ENCODE data around the gene RFC1.
"Not testable (repeated sequence)": the region's sequence is repeated elsewhere in the genome, so short reads cannot be mapped to it uniquely, and the experiment has no call there.

RFC1 gene

GRCh38 chr4:39304651-39305050 is 61.5 kb downstream of the RFC1 start:
- DNase-seq: no peak

GRCh38 chr4:39303871-39304270 is 62.3 kb downstream of the RFC1 start:
- DNase-seq: no peak

GRCh38 chr4:39302901-39303300 is 63.3 kb downstream of the RFC1 start:
- no peak for DNase-seq

- DNase-seq: no peak
Observed at GRCh38 chr4:39295784-39296183, 70.4 kb downstream of the RFC1 start.

GRCh38 chr4:39292433-39292832 is 73.7 kb downstream of the RFC1 start:
- not testable (repeated sequence) for DNase-seq

- DNase-seq: no peak
Observed at GRCh38 chr4:39291686-39292085, 74.5 kb downstream of the RFC1 start.

GRCh38 chr4:39287223-39287622 is 78.9 kb downstream of the RFC1 start:
- DNase-seq: no peak

- DNase-seq: no peak
Observed at GRCh38 chr4:39286263-39286662, 79.9 kb downstream of the RFC1 start.

- no peak for DNase-seq
Observed at GRCh38 chr4:39285853-39286252, 80.3 kb downstream of the RFC1 start.

- DNase-seq: no peak
Observed at GRCh38 chr4:39285111-39285795, 80.9 kb downstream of the RFC1 start.

GRCh38 chr4:39280770-39281169 is 85.4 kb downstream of the RFC1 start:
- DNase-seq: no peak

- no peak for DNase-seq
Observed at GRCh38 chr4:39279416-39279815, 86.7 kb downstream of the RFC1 start.

- DNase-seq: no peak
Observed at GRCh38 chr4:39278476-39278875, 87.7 kb downstream of the RFC1 start.

GRCh38 chr4:39277661-39278060 is 88.5 kb downstream of the RFC1 start:
- DNase-seq: not testable (repeated sequence)

- DNase-seq: no peak
Observed at GRCh38 chr4:39274503-39274902, 91.7 kb downstream of the RFC1 start.

- DNase-seq: no peak
Observed at GRCh38 chr4:39263895-39264294, 102.3 kb downstream of the RFC1 start.

- no peak for DNase-seq
Observed at GRCh38 chr4:39259571-39260330, 106.4 kb downstream of the RFC1 start.

GRCh38 chr4:39256436-39256835 is 109.7 kb downstream of the RFC1 start:
- DNase-seq: no peak

- no peak for DNase-seq
Observed at GRCh38 chr4:39255871-39256270, 110.3 kb downstream of the RFC1 start.

- no peak for DNase-seq
Observed at GRCh38 chr4:39255266-39255665, 110.9 kb downstream of the RFC1 start.

- DNase-seq: no peak
Observed at GRCh38 chr4:39243462-39243861, 122.7 kb downstream of the RFC1 start.
